C4-2B (cell line): ENCODE data around the gene DDX1.
"Not testable (repeated sequence)": the region's sequence is repeated elsewhere in the genome, so short reads cannot be mapped to it uniquely, and the experiment has no call there.

Experiments used
- CTCF ChIP-seq: fragments of 450-650 bp; conservative IDR thresholded peaks from 2 replicates; pipeline ENCODE4 v1.5.1; 2017; ENCODE audit warnings: mild to moderate bottlenecking
- ZFX ChIP-seq: fragments of 450-650 bp; IDR thresholded peaks from 2 replicates; pipeline ENCODE4 v1.6.1; 2017

GRCh38 chr2:15680132-15680531 lies 88.5 kb downstream of the DDX1 start:
- not testable (repeated sequence) for TF ChIP-seq CTCF, ZFX
